Upper lobe of right lung (tissue), 1 donor: ENCODE measurements around the gene TRAPPC3L. TPM values are rescaled to one million over a fixed set of nuclear protein-coding genes. Genes with fewer than 3 reads are reported as not detected.
A peak's percentile ranks its signal among the peaks of the same experiment; 100 is the strongest.

Experiments used
- ATAC-seq: fragments of 200-7000 bp; cut with Tn5 transposase; one replicate; pipeline ENCODE4 v1.9.1; 2020; ENCODE audit warnings: mild to moderate bottlenecking, moderate library complexity
- DNase-seq: peaks from one replicate; pipeline ENCODE4 v3.0.0-alpha.2; 2020
- H3K27ac ChIP-seq: fragments of 200-600 bp; one replicate; pipeline ENCODE4 v1.8.0; 2022
- H3K27me3 ChIP-seq: fragments of 200-600 bp; one replicate; pipeline ENCODE4 v1.8.0; 2022; ENCODE audit warnings: mild to moderate bottlenecking
- H3K36me3 ChIP-seq: fragments of 200-600 bp; one replicate; pipeline ENCODE4 v1.8.0; 2022
- H3K4me1 ChIP-seq: fragments of 200-600 bp; one replicate; pipeline ENCODE4 v1.8.0; 2022
- H3K4me3 ChIP-seq: fragments of 200-600 bp; one replicate; pipeline ENCODE4 v1.8.0; 2022; ENCODE audit warnings: mild to moderate bottlenecking
- H3K9me3 ChIP-seq: fragments of 200-600 bp; one replicate; pipeline ENCODE4 v1.8.0; 2022
- intact Hi-C: fragments of 100-400 bp; cut with DNase I; formaldehyde crosslinking; loops from one replicate; pipeline ENCODE4 v1.11.0; 2022
- total RNA-seq: library from RNA; stranded (reverse); fragmentation: NEBNext Ultra II Directional; extraction: Animal tissue kit (Norgen Biotek cat#: 25700); gene quantifications from one replicate; pipeline ENCODE4 v1.2.1, GENCODE V29; 2021
- TF ChIP-seq, protein P1 (sequence below): fragments of 200-600 bp; IDR thresholded peaks from one replicate; pipeline ENCODE4 v1.8.0; 2022; ENCODE audit warnings: antibody characterized with exemption
- donor health status: DM: no; HTN: yes; CAD: no; lungs with severe emphysema.

Gene TRAPPC3L
- total RNA-seq, 1 donor from 2014 or later, result 0.64 TPM

GRCh38 chr6:116570856-116571682, 25.6 kb upstream of the TRAPPC3L start, which contains the start of gene RWDD1:
RWDD1 (plus strand) TSS chr6:116571504; CDS start chr6:116571583, 79 bp downstream.
- Histone ChIP-seq H3K4me3 (peak within 1 kb of the TSS; percentile 80), H3K27me3 (no peaks in the 10 kb centered on the region), H3K36me3 (peaks cover 13% of the 10 kb centered on the region), H3K27ac (peak within 1 kb of the TSS; percentile 93), H3K9me3 (no peaks in the 10 kb centered on the region), H3K4me1 (peaks cover 22% of the 10 kb centered on the region)
- ATAC-seq (peak; percentile 99), DNase-seq (peak; percentile 100)
- intact Hi-C loops, result no loop called here
- TF ChIP-seq, protein P1, sequence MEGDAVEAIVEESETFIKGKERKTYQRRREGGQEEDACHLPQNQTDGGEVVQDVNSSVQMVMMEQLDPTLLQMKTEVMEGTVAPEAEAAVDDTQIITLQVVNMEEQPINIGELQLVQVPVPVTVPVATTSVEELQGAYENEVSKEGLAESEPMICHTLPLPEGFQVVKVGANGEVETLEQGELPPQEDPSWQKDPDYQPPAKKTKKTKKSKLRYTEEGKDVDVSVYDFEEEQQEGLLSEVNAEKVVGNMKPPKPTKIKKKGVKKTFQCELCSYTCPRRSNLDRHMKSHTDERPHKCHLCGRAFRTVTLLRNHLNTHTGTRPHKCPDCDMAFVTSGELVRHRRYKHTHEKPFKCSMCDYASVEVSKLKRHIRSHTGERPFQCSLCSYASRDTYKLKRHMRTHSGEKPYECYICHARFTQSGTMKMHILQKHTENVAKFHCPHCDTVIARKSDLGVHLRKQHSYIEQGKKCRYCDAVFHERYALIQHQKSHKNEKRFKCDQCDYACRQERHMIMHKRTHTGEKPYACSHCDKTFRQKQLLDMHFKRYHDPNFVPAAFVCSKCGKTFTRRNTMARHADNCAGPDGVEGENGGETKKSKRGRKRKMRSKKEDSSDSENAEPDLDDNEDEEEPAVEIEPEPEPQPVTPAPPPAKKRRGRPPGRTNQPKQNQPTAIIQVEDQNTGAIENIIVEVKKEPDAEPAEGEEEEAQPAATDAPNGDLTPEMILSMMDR, result no peak

- Histone ChIP-seq H3K4me3 (no peak overlapping the region), H3K4me1 (peaks cover 22% of the 10 kb centered on the region), H3K36me3 (peaks cover 3% of the 10 kb centered on the region), H3K27me3 (no peaks in the 10 kb centered on the region), H3K27ac (no peak overlapping the region), H3K9me3 (no peaks in the 10 kb centered on the region)
- intact Hi-C loops, result no loop called here
- DNase-seq (no peak), ATAC-seq (no peak)
- TF ChIP-seq, protein P1, result no peak
These were observed 23.6 kb upstream of the TRAPPC3L start for GRCh38 chr6:116568821-116569755.

DNA sequence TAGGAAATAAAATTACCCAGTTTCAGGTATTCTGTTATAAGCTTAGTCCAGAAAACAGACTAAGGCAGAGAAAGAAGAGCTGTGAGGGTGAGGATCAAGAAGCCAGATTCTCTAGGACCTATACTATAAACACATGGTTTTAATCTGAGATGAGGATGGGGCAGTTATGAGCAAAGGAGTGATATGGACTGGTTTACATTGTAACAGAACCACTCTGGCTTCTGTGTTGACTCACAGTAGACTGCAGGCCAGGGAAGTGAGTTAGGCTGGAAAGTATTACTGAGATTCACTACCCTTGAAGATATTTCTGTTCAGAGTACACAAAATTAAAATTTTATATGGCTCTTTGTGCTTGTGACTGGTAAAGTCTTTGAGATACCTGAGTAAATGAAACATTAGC, 22.6 kb upstream of the TRAPPC3L start:
- Histone ChIP-seq H3K4me3 (no peak overlapping the region), H3K4me1 (peaks cover 16% of the 10 kb centered on the region), H3K36me3 (no peaks in the 10 kb centered on the region), H3K27me3 (no peaks in the 10 kb centered on the region), H3K27ac (no peak overlapping the region), H3K9me3 (no peaks in the 10 kb centered on the region)
- DNase-seq (no peak), ATAC-seq (no peak)
- TF ChIP-seq, protein P1, result no peak
- intact Hi-C loops, result no loop called here

GRCh38 chr6:116564921-116565872, 19.7 kb upstream of the TRAPPC3L start:
- DNase-seq, result peak; percentile 67
- TF ChIP-seq, protein P1, result no peak
- H3K27me3 ChIP-seq, result no peaks in the 10 kb centered on the region

DNA sequence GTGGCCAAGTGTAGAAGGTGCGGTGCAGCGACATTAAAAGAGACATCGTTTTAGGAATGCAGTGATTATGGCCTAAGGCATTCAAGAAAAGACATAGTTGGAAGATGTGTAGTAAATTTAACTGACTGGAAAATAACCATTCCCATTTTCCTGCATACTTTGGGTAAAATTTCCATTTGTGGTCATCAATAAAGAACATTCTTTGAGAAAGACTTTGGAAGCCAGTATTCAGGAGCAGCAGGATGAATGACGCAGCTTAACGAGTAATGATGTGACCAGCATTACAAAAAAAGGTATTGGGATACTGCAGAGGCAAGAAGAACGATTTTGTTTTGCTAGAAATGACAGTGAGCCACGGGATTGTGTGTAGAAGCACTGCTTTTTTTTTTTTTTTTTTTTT, 18.8 kb upstream of the TRAPPC3L start:
- no peak overlapping the region for H3K27ac ChIP-seq
- H3K27me3 ChIP-seq, result no peaks in the 10 kb centered on the region
- DNase-seq, result no peak
- H3K9me3 ChIP-seq, result no peaks in the 10 kb centered on the region
- H3K36me3 ChIP-seq, result no peaks in the 10 kb centered on the region
- ATAC-seq, result no peak
- TF ChIP-seq, protein P1, result no peak
- H3K4me3 ChIP-seq, result no peak overlapping the region
- intact Hi-C loops, result no loop called here
- no peaks in the 10 kb centered on the region for H3K4me1 ChIP-seq

More at GRCh38 chr6:116564921-116565872, 19.7 kb upstream of the TRAPPC3L start:
- peak overlapping the region; percentile 36 for H3K4me3 ChIP-seq
- intact Hi-C loops, result no loop called here
- H3K36me3 ChIP-seq, result no peaks in the 10 kb centered on the region
- H3K9me3 ChIP-seq, result no peaks in the 10 kb centered on the region
- H3K27ac ChIP-seq, result no peak overlapping the region
- peaks cover 6% of the 10 kb centered on the region for H3K4me1 ChIP-seq
- ATAC-seq, result peak; percentile 56
